Testis (tissue), 2 donors: ENCODE data around the gene CCDC9B.

Experiments
- POLR2A ChIP-seq: fragments of 450-650 bp; IDR thresholded peaks from one replicate; pipeline ENCODE4 v1.6.1; 2017; ENCODE audit warnings: antibody characterized with exemption, mild to moderate bottlenecking, moderate library complexity
- TF ChIP-seq, protein P1 (sequence below), 3 experiments: fragments of 450-650 bp in 2 of 3; fragments of 200-600 bp in 1 of 3; sonication (generic) in 1 of 3; IDR thresholded peaks; one replicate each; pipeline ENCODE4 v1.5.1; 2016 to 2019; ENCODE audit warnings: antibody characterized with exemption in 3 of 3, mild to moderate bottlenecking in 2 of 3, moderate library complexity in 1 of 3

DNA sequence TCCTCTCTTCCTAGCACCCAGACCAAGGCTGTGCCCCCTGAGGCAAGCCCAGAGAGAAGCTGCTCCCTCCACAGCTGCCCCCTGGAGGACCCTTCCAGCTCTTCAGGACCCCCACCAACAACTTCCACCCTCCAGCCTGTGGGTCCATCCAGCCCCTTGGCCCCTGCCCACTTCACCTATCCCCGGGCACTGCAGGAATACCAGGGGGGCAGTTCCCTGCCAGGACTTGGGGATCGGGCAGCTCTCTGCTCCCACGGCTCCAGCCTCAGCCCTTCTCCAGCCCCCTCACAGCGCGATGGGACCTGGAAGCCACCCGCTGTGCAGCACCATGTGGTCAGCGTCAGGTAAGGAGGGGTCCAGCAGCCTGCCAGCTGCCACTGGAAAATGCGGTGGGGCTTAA, 22.9 kb upstream of the CCDC9B start:
- TF ChIP-seq, protein P1, sequence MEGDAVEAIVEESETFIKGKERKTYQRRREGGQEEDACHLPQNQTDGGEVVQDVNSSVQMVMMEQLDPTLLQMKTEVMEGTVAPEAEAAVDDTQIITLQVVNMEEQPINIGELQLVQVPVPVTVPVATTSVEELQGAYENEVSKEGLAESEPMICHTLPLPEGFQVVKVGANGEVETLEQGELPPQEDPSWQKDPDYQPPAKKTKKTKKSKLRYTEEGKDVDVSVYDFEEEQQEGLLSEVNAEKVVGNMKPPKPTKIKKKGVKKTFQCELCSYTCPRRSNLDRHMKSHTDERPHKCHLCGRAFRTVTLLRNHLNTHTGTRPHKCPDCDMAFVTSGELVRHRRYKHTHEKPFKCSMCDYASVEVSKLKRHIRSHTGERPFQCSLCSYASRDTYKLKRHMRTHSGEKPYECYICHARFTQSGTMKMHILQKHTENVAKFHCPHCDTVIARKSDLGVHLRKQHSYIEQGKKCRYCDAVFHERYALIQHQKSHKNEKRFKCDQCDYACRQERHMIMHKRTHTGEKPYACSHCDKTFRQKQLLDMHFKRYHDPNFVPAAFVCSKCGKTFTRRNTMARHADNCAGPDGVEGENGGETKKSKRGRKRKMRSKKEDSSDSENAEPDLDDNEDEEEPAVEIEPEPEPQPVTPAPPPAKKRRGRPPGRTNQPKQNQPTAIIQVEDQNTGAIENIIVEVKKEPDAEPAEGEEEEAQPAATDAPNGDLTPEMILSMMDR (IDR thresholded peaks at IDR 0.05): no peak
- TF ChIP-seq POLR2A: no peak
